Neural progenitor cell (in vitro differentiated cells): Measurements from ENCODE around the gene STAC2. TPM values are rescaled to one million over a fixed set of nuclear protein-coding genes. Genes with fewer than 3 reads are reported as not detected.

Experiments used
- DNase-seq: peaks from one replicate; pipeline ENCODE4 v3.0.0-alpha.2; 2016; ENCODE audit warnings: low spot score
- H2AFZ ChIP-seq: fragments of 200-600 bp; sonication (generic); replicated peaks from 2 replicates; pipeline ENCODE4 v1.6.1; 2016; ENCODE audit warnings: antibody characterized with exemption
- H3F3A ChIP-seq: fragments of 200-600 bp; sonication (generic); 2 replicates; pipeline ENCODE4 v1.6.1; 2016; ENCODE audit warnings: antibody characterized with exemption, low read depth
- H3K27ac ChIP-seq: fragments of 200-600 bp; sonication (generic); 2 replicates; pipeline ENCODE4 v1.5.1; 2016; ENCODE audit warnings: mild to moderate bottlenecking
- H3K27me3 ChIP-seq: fragments of 200-600 bp; sonication (generic); 2 replicates; pipeline ENCODE4 v1.6.1; 2016; ENCODE audit warnings: mild to moderate bottlenecking, moderate library complexity
- H3K36me3 ChIP-seq: fragments of 200-600 bp; sonication (generic); 2 replicates; pipeline ENCODE4 v1.5.1; 2016
- H3K4me1 ChIP-seq: fragments of 200-600 bp; sonication (generic); 2 replicates; pipeline ENCODE4 v1.6.1; 2016; ENCODE audit warnings: mixed run types
- H3K4me2 ChIP-seq: fragments of 200-600 bp; sonication (generic); 2 replicates; pipeline ENCODE4 v1.6.1; 2016
- H3K4me3 ChIP-seq: fragments of 200-600 bp; sonication (generic); 2 replicates; pipeline ENCODE4 v1.5.1; 2016
- H3K79me2 ChIP-seq: fragments of 200-600 bp; sonication (generic); 2 replicates; pipeline ENCODE4 v1.6.1; 2016; ENCODE audit warnings: low read depth
- H3K9ac ChIP-seq: fragments of 200-600 bp; sonication (generic); 2 replicates; pipeline ENCODE4 v1.6.1; 2016
- H3K9me3 ChIP-seq: fragments of 200-600 bp; sonication (generic); 2 replicates; pipeline ENCODE4 v1.5.1; 2016; ENCODE audit warnings: low read depth
- H4K20me1 ChIP-seq: fragments of 200-600 bp; sonication (generic); 2 replicates; pipeline ENCODE4 v1.6.1; 2016; ENCODE audit warnings: low read depth
- H3K27ac Mint-ChIP-seq: 3 replicates; pipeline ENCODE4 v1.8.0; 2021; ENCODE audit warnings: mixed read lengths
- H3K27me3 Mint-ChIP-seq: 2 replicates; pipeline ENCODE4 v1.8.0; 2022; ENCODE audit warnings: low read depth, mild to moderate bottlenecking, inconsistent platforms, moderate library complexity, mixed read lengths; ENCODE audit not compliant: insufficient read depth
- H3K36me3 Mint-ChIP-seq: 3 replicates; pipeline ENCODE4 v1.8.0; 2021; ENCODE audit warnings: mixed read lengths
- H3K4me1 Mint-ChIP-seq: 3 replicates; pipeline ENCODE4 v1.8.0; 2021; ENCODE audit warnings: mixed read lengths
- H3K4me3 Mint-ChIP-seq: 3 replicates; pipeline ENCODE4 v1.8.0; 2021; ENCODE audit warnings: mild to moderate bottlenecking, moderate library complexity, mixed read lengths
- H3K9me3 Mint-ChIP-seq: 3 replicates; pipeline ENCODE4 v1.8.0; 2020; ENCODE audit warnings: mixed read lengths
- EZH2 ChIP-seq: fragments of 200-600 bp; sonication (generic); IDR thresholded peaks from 2 replicates; pipeline ENCODE4 v1.6.1; 2017; ENCODE audit warnings: antibody characterized with exemption, mild to moderate bottlenecking, moderate library complexity
- EZH2phosphoT487 ChIP-seq: fragments of 200-600 bp; sonication (generic); IDR thresholded peaks from 2 replicates; pipeline ENCODE4 v1.6.1; 2017; ENCODE audit warnings: antibody characterized with exemption
- total RNA-seq: library from RNA; depleted of rRNA; stranded (reverse); fragments of >200 nt; gene quantifications from 2 replicates; pipeline ENCODE4 v1.2.3, GENCODE V29; 2015; ENCODE audit warnings: low replicate concordance
- TF ChIP-seq, protein P1 (sequence below): fragments of 200-600 bp; sonication (generic); IDR thresholded peaks from 2 replicates; pipeline ENCODE4 v1.5.1; 2017; ENCODE audit warnings: antibody characterized with exemption, mild to moderate bottlenecking

Gene STAC2
- total RNA-seq, 1 donor from 2014 or later: 0.13 TPM

DNA sequence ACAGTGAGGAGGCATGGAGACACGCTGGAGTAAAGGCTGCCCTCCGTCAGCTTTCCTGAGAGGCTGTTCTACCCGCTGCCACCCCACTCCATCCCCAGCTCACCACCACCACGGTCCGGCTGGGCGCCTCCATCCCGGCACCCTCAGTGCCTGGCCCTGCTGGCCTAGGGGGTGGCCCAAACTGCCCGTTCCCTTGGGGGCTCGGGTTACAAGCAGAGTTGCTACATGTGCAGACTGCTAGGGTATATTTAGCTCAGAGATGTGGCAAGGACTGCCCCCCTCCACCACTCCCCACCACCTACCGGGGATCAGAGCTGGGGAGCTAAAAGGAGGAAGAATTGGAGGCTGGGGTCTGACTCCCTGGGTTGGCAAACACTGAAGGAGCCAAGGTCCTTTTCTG lies 32.4 kb downstream of the STAC2 start:
- Histone ChIP-seq H3K4me3 (no peak overlapping the region), H2AFZ (no peak overlapping the region), H3K36me3 (no peaks in the 10 kb centered on the region), H3K27ac (no peak overlapping the region), H3K9me3 (no peaks in the 10 kb centered on the region), H3K4me2 (no peak overlapping the region), H3K9ac (no peak overlapping the region), H4K20me1 (peaks cover 26% of the 10 kb centered on the region), H3K27me3 (no peaks in the 10 kb centered on the region), H3F3A (peaks cover 17% of the 10 kb centered on the region), H3K79me2 (peaks cover 32% of the 10 kb centered on the region), H3K4me1 (peaks cover 29% of the 10 kb centered on the region)
- Mint-ChIP-seq H3K36me3 (peaks cover 4% of the 10 kb centered on the region), H3K4me3 (no peak overlapping the region), H3K9me3 (no peaks in the 10 kb centered on the region), H3K27me3 (peaks cover 10% of the 10 kb centered on the region), H3K27ac (no peak overlapping the region), H3K4me1 (peaks cover 16% of the 10 kb centered on the region)
- no peak for TF ChIP-seq EZH2
- no peak for TF ChIP-seq EZH2phosphoT487
- no peak for DNase-seq

DNA sequence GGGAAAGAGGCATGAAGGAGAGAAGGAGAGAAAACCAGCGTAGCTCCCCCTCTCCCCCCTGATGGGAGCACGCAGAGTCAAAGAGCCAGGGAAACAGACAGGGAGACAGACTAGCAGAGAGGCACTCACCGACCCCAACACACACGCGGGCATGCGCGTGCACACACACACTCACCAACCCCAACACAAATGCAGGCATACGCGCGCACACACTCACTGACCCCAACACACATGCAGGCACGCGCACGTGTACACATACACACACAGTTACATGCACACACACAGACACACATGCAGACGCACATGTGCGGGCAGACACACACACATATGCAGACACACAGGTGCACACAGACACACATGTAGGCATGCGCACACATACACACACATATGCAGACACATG lies 32.8 kb downstream of the STAC2 start:
- no peak for DNase-seq
- Histone ChIP-seq H2AFZ (no peak overlapping the region), H3K36me3 (no peaks in the 10 kb centered on the region), H3K9me3 (no peaks in the 10 kb centered on the region), H3K27ac (no peak overlapping the region), H3K27me3 (no peaks in the 10 kb centered on the region), H3F3A (peaks cover 13% of the 10 kb centered on the region), H3K9ac (no peak overlapping the region), H3K4me2 (no peak overlapping the region), H3K4me1 (peaks cover 25% of the 10 kb centered on the region), H3K4me3 (no peak overlapping the region), H4K20me1 (peaks cover 26% of the 10 kb centered on the region), H3K79me2 (peaks cover 32% of the 10 kb centered on the region)
- H3K27me3 Mint-ChIP-seq: peaks cover 10% of the 10 kb centered on the region
- peaks cover 12% of the 10 kb centered on the region for H3K4me1 Mint-ChIP-seq
- no peaks in the 10 kb centered on the region for H3K9me3 Mint-ChIP-seq
- no peak overlapping the region for H3K27ac Mint-ChIP-seq
- no peak overlapping the region for H3K4me3 Mint-ChIP-seq
- H3K36me3 Mint-ChIP-seq: peaks cover 4% of the 10 kb centered on the region
- no peak for TF ChIP-seq EZH2phosphoT487
- TF ChIP-seq, protein P1, sequence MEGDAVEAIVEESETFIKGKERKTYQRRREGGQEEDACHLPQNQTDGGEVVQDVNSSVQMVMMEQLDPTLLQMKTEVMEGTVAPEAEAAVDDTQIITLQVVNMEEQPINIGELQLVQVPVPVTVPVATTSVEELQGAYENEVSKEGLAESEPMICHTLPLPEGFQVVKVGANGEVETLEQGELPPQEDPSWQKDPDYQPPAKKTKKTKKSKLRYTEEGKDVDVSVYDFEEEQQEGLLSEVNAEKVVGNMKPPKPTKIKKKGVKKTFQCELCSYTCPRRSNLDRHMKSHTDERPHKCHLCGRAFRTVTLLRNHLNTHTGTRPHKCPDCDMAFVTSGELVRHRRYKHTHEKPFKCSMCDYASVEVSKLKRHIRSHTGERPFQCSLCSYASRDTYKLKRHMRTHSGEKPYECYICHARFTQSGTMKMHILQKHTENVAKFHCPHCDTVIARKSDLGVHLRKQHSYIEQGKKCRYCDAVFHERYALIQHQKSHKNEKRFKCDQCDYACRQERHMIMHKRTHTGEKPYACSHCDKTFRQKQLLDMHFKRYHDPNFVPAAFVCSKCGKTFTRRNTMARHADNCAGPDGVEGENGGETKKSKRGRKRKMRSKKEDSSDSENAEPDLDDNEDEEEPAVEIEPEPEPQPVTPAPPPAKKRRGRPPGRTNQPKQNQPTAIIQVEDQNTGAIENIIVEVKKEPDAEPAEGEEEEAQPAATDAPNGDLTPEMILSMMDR: no peak
- TF ChIP-seq EZH2: no peak

DNA sequence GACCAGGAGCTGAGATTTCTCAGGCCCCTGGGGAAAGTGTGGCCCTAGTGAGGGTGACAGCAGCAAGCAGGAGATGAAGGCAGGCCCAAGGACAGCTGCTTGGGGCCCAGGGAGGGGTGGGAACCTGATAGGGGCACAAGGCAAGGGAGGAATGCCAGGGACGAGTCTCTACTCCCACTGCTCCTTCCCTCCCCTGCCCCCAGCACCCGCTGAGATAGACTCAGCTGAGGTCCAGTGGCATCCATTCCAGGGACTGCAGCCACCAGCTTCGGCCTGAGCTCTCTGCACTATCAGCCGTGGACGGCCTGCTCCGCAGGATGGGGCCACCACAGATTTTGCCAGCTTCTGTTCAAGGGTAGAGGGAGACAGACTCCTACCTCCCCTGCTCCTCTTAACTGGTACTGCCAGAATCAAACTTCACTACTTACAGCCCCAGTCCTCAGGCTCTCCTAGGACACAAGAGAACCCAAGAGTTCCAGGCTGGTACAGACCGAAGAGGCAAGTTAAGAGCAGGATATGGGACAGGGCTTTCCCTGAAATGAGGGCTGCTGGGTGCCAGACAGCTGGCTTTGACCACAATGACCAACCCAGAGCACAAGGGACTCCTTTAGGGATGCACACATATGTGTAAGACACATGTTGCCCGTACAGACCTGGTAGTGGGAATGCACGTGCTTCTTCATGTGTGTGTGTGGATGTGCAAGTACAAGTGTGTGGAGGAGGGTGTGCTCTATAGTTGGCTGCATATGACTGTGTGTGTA lies 33.8 kb downstream of the STAC2 start:
- no peak for DNase-seq
- H3K27ac Mint-ChIP-seq: no peak overlapping the region
- Histone ChIP-seq H3F3A (peaks cover 11% of the 10 kb centered on the region), H2AFZ (no peak overlapping the region), H3K9ac (no peak overlapping the region), H3K36me3 (no peaks in the 10 kb centered on the region), H3K9me3 (no peaks in the 10 kb centered on the region), H3K4me2 (no peak overlapping the region), H3K27me3 (no peaks in the 10 kb centered on the region), H3K4me1 (peaks cover 23% of the 10 kb centered on the region), H3K79me2 (peaks cover 30% of the 10 kb centered on the region), H4K20me1 (peaks cover 26% of the 10 kb centered on the region), H3K27ac (no peak overlapping the region), H3K4me3 (no peak overlapping the region)
- H3K4me1 Mint-ChIP-seq: peaks cover 11% of the 10 kb centered on the region
- peaks cover 4% of the 10 kb centered on the region for H3K36me3 Mint-ChIP-seq
- H3K9me3 Mint-ChIP-seq: no peaks in the 10 kb centered on the region
- peaks cover 10% of the 10 kb centered on the region for H3K27me3 Mint-ChIP-seq
- TF ChIP-seq, protein P1: no peak
- TF ChIP-seq EZH2phosphoT487: no peak
- TF ChIP-seq EZH2: no peak
- no peak overlapping the region for H3K4me3 Mint-ChIP-seq

DNA sequence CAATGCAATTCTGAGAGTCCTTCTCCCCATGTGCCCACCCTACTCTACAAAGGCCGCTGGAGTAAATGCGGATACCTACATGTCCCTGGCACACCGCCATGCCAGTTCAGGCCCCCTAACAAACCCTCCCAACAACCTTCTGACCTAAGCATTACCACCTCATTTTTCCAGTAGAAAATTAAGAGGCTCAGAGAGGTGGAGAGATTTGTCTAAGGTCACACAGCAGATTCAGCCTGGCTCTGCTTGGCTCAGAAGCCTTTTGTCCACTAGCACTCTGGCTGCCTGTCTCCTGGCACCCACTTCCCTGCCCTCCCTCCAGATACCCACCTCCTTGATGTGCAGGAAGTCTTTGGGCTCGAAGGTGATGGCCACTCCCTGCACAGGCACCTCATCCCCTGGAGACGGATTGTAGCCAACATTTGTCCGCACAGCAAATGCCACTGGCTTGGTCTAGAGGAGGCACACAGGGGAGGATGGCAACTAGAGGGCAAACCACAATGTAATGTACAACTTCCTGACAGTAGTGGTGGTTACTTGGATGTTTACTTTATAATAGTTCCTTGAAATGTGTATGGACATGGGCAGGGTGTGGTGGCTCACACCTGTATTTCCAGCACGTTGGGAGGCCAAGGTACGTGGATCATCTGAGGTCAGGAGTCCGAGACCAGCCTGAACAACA lies 38.5 kb downstream of the STAC2 start:
- no peaks in the 10 kb centered on the region for H3K4me1 ChIP-seq

More for the DNA sequence above, 38.5 kb downstream of the STAC2 start:
- no peaks in the 10 kb centered on the region for H3K27me3 ChIP-seq
- no peak for TF ChIP-seq EZH2phosphoT487
- TF ChIP-seq, protein P1: no peak
- no peak for TF ChIP-seq EZH2
- H3F3A ChIP-seq: no peaks in the 10 kb centered on the region
- Mint-ChIP-seq H3K36me3 (peaks cover 15% of the 10 kb centered on the region), H3K27ac (no peak overlapping the region), H3K4me3 (no peak overlapping the region), H3K27me3 (peaks cover 4% of the 10 kb centered on the region), H3K4me1 (no peaks in the 10 kb centered on the region), H3K9me3 (no peaks in the 10 kb centered on the region)
- no peaks in the 10 kb centered on the region for H3K36me3 ChIP-seq
- H3K4me3 ChIP-seq: no peak overlapping the region
- no peak overlapping the region for H2AFZ ChIP-seq
- no peak overlapping the region for H3K4me2 ChIP-seq
- no peaks in the 10 kb centered on the region for H3K79me2 ChIP-seq
- no peak overlapping the region for H3K9ac ChIP-seq
- H3K27ac ChIP-seq: no peak overlapping the region
- DNase-seq: no peak
- H4K20me1 ChIP-seq: no peaks in the 10 kb centered on the region
- H3K9me3 ChIP-seq: no peaks in the 10 kb centered on the region
